Keratinocyte (primary cell): ENCODE measurements around the gene PRKAR1A.

Experiments used
- CTCF ChIP-seq, 3 experiments: IDR thresholded peaks in 1 of 3; conservative IDR thresholded peaks in 1 of 3; optimal IDR thresholded peaks in 1 of 3; 2 replicates in 2 of 3; 3 replicates in 1 of 3; pipeline versions ENCODE3 to v1.5.1; 2011; ENCODE audit warnings: low read length in 3 of 3, mild to moderate bottlenecking in 3 of 3, moderate library complexity in 2 of 3, control low read depth in 1 of 3, inconsistent platforms in 1 of 3; ENCODE audit not compliant: insufficient read depth in 2 of 3; ENCODE audit errors: extremely low read depth in 1 of 3
- EZH2 ChIP-seq: IDR thresholded peaks from one replicate; pipeline ENCODE4 v1.6.1; 2012; ENCODE audit warnings: inconsistent platforms, mild to moderate bottlenecking, low read length, moderate library complexity

- no peak for TF ChIP-seq CTCF (optimal IDR thresholded peaks at IDR 0.05 in 1 of 3, IDR thresholded peaks at IDR 0.05 in 1 of 3, conservative IDR thresholded peaks at IDR 0.05 in 1 of 3; ENCODE audit: extremely low read depth in 1 of 3, insufficient read depth in 2 of 3, low read length in 3 of 3)
- no peak for TF ChIP-seq EZH2
Observed at GRCh38 chr17:68589086-68589485, 76.9 kb downstream of the PRKAR1A start.
